Heart left ventricle (tissue), 13 donors: ENCODE measurements around the gene CCR6.

Experiments
- POLR2A ChIP-seq, 2 donors: fragments of 450-650 bp; IDR thresholded peaks; one replicate each; pipeline ENCODE4 v1.6.1; 2017; ENCODE audit warnings: antibody characterized with exemption in 2 of 2, mild to moderate bottlenecking in 2 of 2, moderate library complexity in 2 of 2
- TF ChIP-seq, protein P1 (sequence below), 12 donors: fragments of 200-600 bp; sonication (generic) in 4 of 12; IDR thresholded peaks; one replicate each; pipeline versions ENCODE4 v1.5.0 to v1.8.0; 2018 to 2022; ENCODE audit warnings: antibody characterized with exemption in 12 of 12, mild to moderate bottlenecking in 5 of 12
- donor health status: ischemic (EF 13 %, LVEDD 7.1; RV severe dilation, severe dysfunction).
- donor health status: DM: no; HTN: yes; CAD: no.
- donor health status: DM: no; HTN: no; CAD: no.
- donor health status: ischemic (EF 25% LVEDD 6.9; RV normal size, moderate dysfunction).
- donor health status: ischemic (EF 25% LVEDD 5.7; RV mildly dilated, moderate dysfunction).
- donor health status: ischemic (EF 35%, LVEDD 5.7; RV mildly dilated, moderate dysfunction).
- donor health status: nonischemic (EF 11% LVEDD 7.7; RV severe dilation, severe dysfunction).
- donor health status: DM: yes; HTN: yes; CAD: no.
- donor health status: PGD.
- donor health status: ischemic (EF 29% LVEDD 5.4; RV normal size, mild dysfunction).
- donor health status: nonischemic (EF 23%, LVEDD 6.1; RV moderate dilation, normal function).

DNA sequence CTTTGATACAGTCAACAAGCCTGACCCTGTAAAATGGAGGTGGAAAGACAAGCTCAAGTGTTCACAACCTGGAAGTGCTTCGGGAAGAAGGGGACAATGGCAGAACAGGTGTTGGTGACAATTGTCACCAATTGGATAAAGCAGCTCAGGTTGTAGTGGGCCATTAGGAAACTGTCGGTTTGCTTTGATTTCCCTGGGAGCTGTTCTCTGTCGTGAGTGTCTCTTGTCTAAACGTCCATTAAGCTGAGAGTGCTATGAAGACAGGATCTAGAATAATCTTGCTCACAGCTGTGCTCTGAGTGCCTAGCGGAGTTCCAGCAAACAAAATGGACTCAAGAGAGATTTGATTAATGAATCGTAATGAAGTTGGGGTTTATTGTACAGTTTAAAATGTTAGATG is 15.0 kb downstream of the CCR6 start:
- TF ChIP-seq, protein P1, sequence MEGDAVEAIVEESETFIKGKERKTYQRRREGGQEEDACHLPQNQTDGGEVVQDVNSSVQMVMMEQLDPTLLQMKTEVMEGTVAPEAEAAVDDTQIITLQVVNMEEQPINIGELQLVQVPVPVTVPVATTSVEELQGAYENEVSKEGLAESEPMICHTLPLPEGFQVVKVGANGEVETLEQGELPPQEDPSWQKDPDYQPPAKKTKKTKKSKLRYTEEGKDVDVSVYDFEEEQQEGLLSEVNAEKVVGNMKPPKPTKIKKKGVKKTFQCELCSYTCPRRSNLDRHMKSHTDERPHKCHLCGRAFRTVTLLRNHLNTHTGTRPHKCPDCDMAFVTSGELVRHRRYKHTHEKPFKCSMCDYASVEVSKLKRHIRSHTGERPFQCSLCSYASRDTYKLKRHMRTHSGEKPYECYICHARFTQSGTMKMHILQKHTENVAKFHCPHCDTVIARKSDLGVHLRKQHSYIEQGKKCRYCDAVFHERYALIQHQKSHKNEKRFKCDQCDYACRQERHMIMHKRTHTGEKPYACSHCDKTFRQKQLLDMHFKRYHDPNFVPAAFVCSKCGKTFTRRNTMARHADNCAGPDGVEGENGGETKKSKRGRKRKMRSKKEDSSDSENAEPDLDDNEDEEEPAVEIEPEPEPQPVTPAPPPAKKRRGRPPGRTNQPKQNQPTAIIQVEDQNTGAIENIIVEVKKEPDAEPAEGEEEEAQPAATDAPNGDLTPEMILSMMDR (IDR thresholded peaks at IDR 0.05): no peak
- TF ChIP-seq POLR2A (IDR thresholded peaks at IDR 0.05): no peak
